Natural killer cell (primary cell): ENCODE measurements around the gene IL17C. TPM values are rescaled to one million over a fixed set of nuclear protein-coding genes. Genes with fewer than 3 reads are reported as not detected.

Experiments
- ATAC-seq, 3 donors: fragments of 150-1000 bp in 2 of 3; fragments of 200-7000 bp in 1 of 3; cut with Tn5 transposase; 1 replicate in 1 of 3; 2 replicates in 2 of 3; pipeline ENCODE4 v1.10.0; 2021; ENCODE audit warnings: mild to moderate bottlenecking in 2 of 3, moderate library complexity in 2 of 3
- DNase-seq, 2 donors: peaks; one replicate each; pipeline versions ENCODE4 v3.0.0 to v3.0.0-alpha.2; 2013 to 2021; ENCODE audit warnings: mixed read lengths in 1 of 2
- H3K27ac ChIP-seq: one replicate; pipeline ENCODE4 v1.5.1; 2013; ENCODE audit warnings: mild to moderate bottlenecking, low read length
- H3K27me3 ChIP-seq: one replicate; pipeline ENCODE4 v1.6.1; 2013; ENCODE audit warnings: low read length; ENCODE audit not compliant: control insufficient read depth, insufficient read depth
- H3K36me3 ChIP-seq: one replicate; pipeline ENCODE4 v1.6.1; 2013; ENCODE audit warnings: low read length; ENCODE audit not compliant: control insufficient read depth, insufficient read depth
- H3K4me1 ChIP-seq: one replicate; pipeline ENCODE4 v1.6.1; 2013; ENCODE audit warnings: low read length; ENCODE audit not compliant: control insufficient read depth, insufficient read depth
- H3K4me3 ChIP-seq: one replicate; pipeline ENCODE4 v1.5.1; 2013; ENCODE audit warnings: low read length
- H3K9me3 ChIP-seq: one replicate; pipeline ENCODE4 v1.6.1; 2013; ENCODE audit warnings: low read length; ENCODE audit not compliant: control insufficient read depth, insufficient read depth
- H3K27ac Mint-ChIP-seq, 2 donors: one replicate each; pipeline ENCODE4 v1.8.0; 2022; ENCODE audit warnings: mild to moderate bottlenecking in 2 of 2, mixed read lengths in 2 of 2, moderate library complexity in 1 of 2
- H3K27me3 Mint-ChIP-seq, 2 donors: one replicate each; pipeline ENCODE4 v1.8.0; 2022; ENCODE audit warnings: low read depth in 2 of 2, mixed read lengths in 2 of 2
- H3K36me3 Mint-ChIP-seq: one replicate; pipeline ENCODE4 v1.8.0; 2022; ENCODE audit warnings: mixed read lengths
- H3K4me1 Mint-ChIP-seq, 2 donors: one replicate each; pipeline ENCODE4 v1.8.0; 2022; ENCODE audit warnings: mixed read lengths in 2 of 2
- H3K4me3 Mint-ChIP-seq: one replicate; pipeline ENCODE4 v1.8.0; 2022; ENCODE audit warnings: mild to moderate bottlenecking, moderate library complexity, mixed read lengths
- H3K9me3 Mint-ChIP-seq, 2 donors: one replicate each; pipeline ENCODE4 v1.8.0; 2022; ENCODE audit warnings: mixed read lengths in 2 of 2
- CTCF ChIP-seq: fragments of 200-600 bp; IDR thresholded peaks from one replicate; pipeline ENCODE4 v1.8.0; 2022; ENCODE audit warnings: antibody characterized with exemption
- WGBS: methylation state at CpG from one replicate; pipeline ENCODE4 v1.1.7; 2013; ENCODE audit warnings: missing lambda C conversion rate; ENCODE audit not compliant: insufficient coverage; 5-methylcytosine and 5-hydroxymethylcytosine counted together
- intact Hi-C: fragments of 100-400 bp; cut with micrococcal nuclease; formaldehyde crosslinking; loops from one replicate; pipeline ENCODE4 v1.14.2; 2022
- total RNA-seq, 4 donors: library from RNA; stranded (reverse); fragments of 120-200 nt in 1 of 4; gene quantifications; one replicate each; pipeline versions ENCODE4 v1.2.3 to v1.2.4, GENCODE V29; 2013 to 2022

IL17C gene
- total RNA-seq, 3 donors from 2014 or later (not counting 1 experiment from before 2014, with no cell fraction given), result 0.61 to 3.0 (median 1.2) TPM

GRCh38 chr16:88645455-88645854, 7.1 kb downstream of the IL17C start:
- peak overlapping the region; percentile 73 to 80 for H3K27ac Mint-ChIP-seq

GRCh38 chr16:88645941-88646340, 7.6 kb downstream of the IL17C start:
- Mint-ChIP-seq H3K9me3 (no peaks in the 10 kb centered on the region), H3K36me3 (no peaks in the 10 kb centered on the region), H3K4me3 (peak overlapping the region; percentile 40), H3K4me1 (peaks cover 26 to 61% of the 10 kb centered on the region in 2 donors), H3K27ac (peak overlapping the region; percentile 73 to 80), H3K27me3 (no peaks in the 10 kb centered on the region)
- DNase-seq, result no peak
- 91% methylated on average over 23 of the region's 23 CpGs for WGBS
- no peak for TF ChIP-seq CTCF
- ATAC-seq, result no peak
- Histone ChIP-seq H3K4me1 (peaks cover 70% of the 10 kb centered on the region), H3K9me3 (no peaks in the 10 kb centered on the region), H3K4me3 (no peak overlapping the region), H3K27me3 (no peaks in the 10 kb centered on the region), H3K36me3 (peaks cover 56% of the 10 kb centered on the region), H3K27ac (no peak overlapping the region)
- intact Hi-C loops, result no loop called here

More at GRCh38 chr16:88645455-88645854, 7.1 kb downstream of the IL17C start:
- no peak for ATAC-seq
- no peak for TF ChIP-seq CTCF
- Histone ChIP-seq H3K27ac (no peak overlapping the region), H3K4me1 (peaks cover 75% of the 10 kb centered on the region), H3K36me3 (peaks cover 56% of the 10 kb centered on the region), H3K27me3 (no peaks in the 10 kb centered on the region), H3K4me3 (no peak overlapping the region), H3K9me3 (no peaks in the 10 kb centered on the region)
- Mint-ChIP-seq H3K4me3 (peak overlapping the region; percentile 55), H3K36me3 (no peaks in the 10 kb centered on the region), H3K9me3 (no peaks in the 10 kb centered on the region), H3K4me1 (peaks cover 29 to 65% of the 10 kb centered on the region in 2 donors), H3K27me3 (no peaks in the 10 kb centered on the region)
- intact Hi-C loops, result no loop called here
- WGBS, result 96% methylated on average over 16 of the region's 16 CpGs
- no peak for DNase-seq

GRCh38 chr16:88646345-88647034, 8.1 kb downstream of the IL17C start:
- no peaks in the 10 kb centered on the region for H3K9me3 Mint-ChIP-seq
- H3K27me3 Mint-ChIP-seq, result no peaks in the 10 kb centered on the region
- intact Hi-C loops, result no loop called here
- no peaks in the 10 kb centered on the region for H3K36me3 Mint-ChIP-seq
- H3K4me1 ChIP-seq, result peaks cover 70% of the 10 kb centered on the region
- peaks cover 56% of the 10 kb centered on the region for H3K36me3 ChIP-seq
- H3K9me3 ChIP-seq, result no peaks in the 10 kb centered on the region
- WGBS, result 88% methylated on average over 24 of the region's 28 CpGs
- DNase-seq (no peak), ATAC-seq (no peak)
- peaks cover 32 to 67% of the 10 kb centered on the region in 2 donors for H3K4me1 Mint-ChIP-seq
- H3K27ac Mint-ChIP-seq, result peak overlapping the region; percentile 73 to 80
- no peaks in the 10 kb centered on the region for H3K27me3 ChIP-seq
- H3K4me3 ChIP-seq, result no peak overlapping the region
- H3K27ac ChIP-seq, result peak overlapping the region; percentile 5
- no peak for TF ChIP-seq CTCF
- H3K4me3 Mint-ChIP-seq, result no peak overlapping the region
